ENCODE measurements around the gene HEPACAM.

DNA sequence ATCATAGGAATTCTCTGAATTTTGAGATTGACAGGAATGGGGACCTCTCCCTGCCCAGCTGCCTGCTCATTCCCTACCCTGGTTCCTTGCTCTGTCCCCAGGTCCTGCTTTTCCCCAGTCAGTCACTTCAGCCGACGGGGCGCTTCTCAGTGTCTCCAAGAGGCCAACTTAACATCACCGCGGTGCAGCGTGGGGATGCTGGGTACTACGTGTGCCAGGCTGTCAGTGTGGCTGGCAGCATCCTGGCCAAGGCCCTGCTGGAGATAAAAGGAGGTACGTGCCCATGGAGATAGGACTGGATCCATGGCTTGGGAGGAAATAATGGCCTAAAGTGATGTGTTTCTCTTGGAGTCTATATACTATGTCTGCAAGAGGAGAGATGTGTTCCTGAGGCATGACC lies 63.6 kb downstream of the HEPACAM start:
- TF ChIP-seq FOXM1 (IDR thresholded peaks at IDR 0.05; ENCODE audit: borderline replicate concordance) (no peak), SUZ12 (IDR thresholded peaks at IDR 0.05) (no peak), LEF1 (IDR thresholded peaks at IDR 0.05; ENCODE audit: borderline replicate concordance) (no peak), ELF4 (IDR thresholded peaks at IDR 0.05) (no peak), CTBP1 (IDR thresholded peaks at IDR 0.05; ENCODE audit: borderline replicate concordance) (no peak), SP1 (IDR thresholded peaks at IDR 0.05) (no peak), TARDBP (IDR thresholded peaks at IDR 0.05) (no peak)

All from HEK293T (cell line).